ENCODE results near the gene BCKDHA.
"Not testable (repeated sequence)": the region's sequence is repeated elsewhere in the genome, so short reads cannot be mapped to it uniquely, and the experiment has no call there.

BCKDHA gene

DNA sequence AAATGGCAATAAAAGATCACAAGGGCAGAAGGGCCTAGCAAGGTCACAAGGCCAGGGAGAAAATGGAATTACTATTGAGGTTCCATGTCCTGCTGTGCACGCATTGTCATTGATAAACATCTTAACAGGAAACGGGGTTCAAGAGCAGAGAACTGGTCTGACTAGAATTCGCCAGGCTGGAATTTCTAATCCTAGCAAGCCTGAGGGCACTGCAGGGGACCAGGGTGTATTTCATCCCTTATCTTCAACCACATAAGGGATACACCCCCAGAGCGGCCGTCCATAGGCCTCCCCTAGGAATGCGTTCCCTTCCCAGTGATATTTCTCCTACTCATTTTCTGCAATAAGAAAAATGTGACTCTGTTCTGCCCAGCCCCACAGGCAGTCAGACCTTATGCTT, 64.9 kb downstream of the BCKDHA start:
- DNase-seq (ENCODE audit: low read depth), result no peak

DNA sequence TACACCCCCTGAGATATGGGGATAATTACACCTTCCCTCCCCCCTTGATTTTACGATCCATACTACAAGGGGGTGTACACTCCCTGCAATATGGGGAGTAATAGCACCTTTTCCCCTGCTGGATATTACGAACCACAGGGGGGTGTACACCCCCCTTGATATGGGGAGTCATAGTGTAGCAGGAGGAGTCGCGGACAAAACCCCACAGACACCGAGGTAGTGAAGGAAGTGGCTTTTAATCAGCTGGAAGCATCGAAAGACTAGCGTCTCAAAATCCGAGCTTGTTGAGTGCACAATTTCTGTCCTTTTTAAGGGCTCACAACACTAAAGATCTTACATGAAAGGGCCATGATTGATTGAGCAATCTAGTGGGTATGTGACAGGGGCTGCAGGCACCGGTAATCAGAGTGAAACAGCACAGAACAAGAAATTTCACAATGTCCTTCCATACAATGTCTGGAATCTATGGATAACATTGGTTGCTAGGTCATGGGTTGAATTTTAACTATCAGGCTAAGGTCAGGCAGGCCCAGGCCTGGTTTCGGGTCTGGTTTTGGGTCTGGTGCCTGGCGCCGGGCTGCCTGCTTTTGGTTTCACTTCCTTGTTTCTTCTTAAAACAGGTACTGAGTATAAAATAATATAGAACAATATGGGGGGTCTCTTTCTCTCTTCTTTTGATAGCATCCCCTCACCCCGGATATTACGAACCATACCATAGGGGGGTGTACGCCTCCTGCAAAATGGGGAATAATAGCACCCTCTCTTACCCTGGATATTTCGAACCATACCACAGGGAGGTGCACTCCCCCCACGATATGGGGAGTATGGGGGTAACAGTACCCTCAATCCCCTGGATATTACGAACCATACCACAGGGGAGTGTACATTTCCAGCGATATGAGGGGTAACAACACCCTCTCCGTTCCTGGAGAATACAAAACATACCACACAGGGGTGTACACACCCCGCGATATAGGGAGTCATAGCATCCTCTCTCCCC, 65.9 kb downstream of the BCKDHA start:
- not testable (repeated sequence) for DNase-seq (ENCODE audit: low read depth); H3K4me3 ChIP-seq (ENCODE audit: low read depth, low read length)

More for the DNA sequence above, 64.9 kb downstream of the BCKDHA start:
- TF ChIP-seq, protein P1, sequence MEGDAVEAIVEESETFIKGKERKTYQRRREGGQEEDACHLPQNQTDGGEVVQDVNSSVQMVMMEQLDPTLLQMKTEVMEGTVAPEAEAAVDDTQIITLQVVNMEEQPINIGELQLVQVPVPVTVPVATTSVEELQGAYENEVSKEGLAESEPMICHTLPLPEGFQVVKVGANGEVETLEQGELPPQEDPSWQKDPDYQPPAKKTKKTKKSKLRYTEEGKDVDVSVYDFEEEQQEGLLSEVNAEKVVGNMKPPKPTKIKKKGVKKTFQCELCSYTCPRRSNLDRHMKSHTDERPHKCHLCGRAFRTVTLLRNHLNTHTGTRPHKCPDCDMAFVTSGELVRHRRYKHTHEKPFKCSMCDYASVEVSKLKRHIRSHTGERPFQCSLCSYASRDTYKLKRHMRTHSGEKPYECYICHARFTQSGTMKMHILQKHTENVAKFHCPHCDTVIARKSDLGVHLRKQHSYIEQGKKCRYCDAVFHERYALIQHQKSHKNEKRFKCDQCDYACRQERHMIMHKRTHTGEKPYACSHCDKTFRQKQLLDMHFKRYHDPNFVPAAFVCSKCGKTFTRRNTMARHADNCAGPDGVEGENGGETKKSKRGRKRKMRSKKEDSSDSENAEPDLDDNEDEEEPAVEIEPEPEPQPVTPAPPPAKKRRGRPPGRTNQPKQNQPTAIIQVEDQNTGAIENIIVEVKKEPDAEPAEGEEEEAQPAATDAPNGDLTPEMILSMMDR (conservative IDR thresholded peaks at IDR 0.05; ENCODE audit: low read depth, low read length), result no peak
- no peak overlapping the region for H3K4me3 ChIP-seq (ENCODE audit: low read depth, low read length)
